GM12878 (cell line): Measurements from ENCODE around the gene ITGA2.

Source experiments
- ETV6 ChIP-seq, 2 experiments: fragments of 450-650 bp in 1 of 2; IDR thresholded peaks in 1 of 2; conservative IDR thresholded peaks in 1 of 2; 2 replicates each; pipeline ENCODE4 v1.6.1; 2014; ENCODE audit warnings: antibody characterized with exemption in 1 of 2, borderline replicate concordance in 1 of 2, low read depth in 1 of 2, mild to moderate bottlenecking in 1 of 2, moderate library complexity in 1 of 2
- EZH2 ChIP-seq: IDR thresholded peaks from 2 replicates; pipeline ENCODE4 v1.6.1; 2012; ENCODE audit warnings: low read depth, mild to moderate bottlenecking, control low read depth, inconsistent platforms, low read length, borderline replicate concordance; ENCODE audit not compliant: control insufficient read depth
- FOXM1 ChIP-seq: IDR thresholded peaks from 2 replicates; pipeline ENCODE4 v1.6.1; 2012; ENCODE audit warnings: low read depth, mild to moderate bottlenecking, inconsistent platforms, low read length, moderate library complexity
- POLR2A ChIP-seq: IDR thresholded peaks from 2 replicates; pipeline ENCODE4 v1.6.1; 2011; ENCODE audit warnings: low read depth, mild to moderate bottlenecking, low read length
- POLR2AphosphoS5 ChIP-seq: IDR thresholded peaks from 2 replicates; pipeline ENCODE4 v1.6.1; 2011; ENCODE audit warnings: mild to moderate bottlenecking, low read length, inconsistent platforms
- RAD21 ChIP-seq: IDR thresholded peaks from 2 replicates; pipeline ENCODE4 v1.6.1; 2011; ENCODE audit warnings: mild to moderate bottlenecking, low read depth, low read length, moderate library complexity; ENCODE audit not compliant: insufficient read depth
- RAD51 ChIP-seq: fragments of 450-650 bp; IDR thresholded peaks from 2 replicates; pipeline ENCODE4 v1.6.1; 2016; ENCODE audit warnings: moderate library complexity, mild to moderate bottlenecking, inconsistent platforms
- RCOR1 ChIP-seq: conservative IDR thresholded peaks from 2 replicates; pipeline ENCODE4 v1.6.1; 2012; ENCODE audit warnings: low read depth, low read length, improper control_type of control experiment
- SUZ12 ChIP-seq: fragments of 200-600 bp; sonication (generic); IDR thresholded peaks from one replicate; pipeline ENCODE4 v1.6.1; 2018; ENCODE audit warnings: antibody characterized with exemption, mild to moderate bottlenecking; ENCODE audit not compliant: unreplicated experiment
- YY1 ChIP-seq: IDR thresholded peaks from 2 replicates; pipeline ENCODE4 v1.6.1; 2011; ENCODE audit warnings: low read depth, mild to moderate bottlenecking, low read length
- TF ChIP-seq, protein P1 (sequence below): IDR thresholded peaks from 2 replicates; pipeline ENCODE4 v1.6.1; 2012; ENCODE audit warnings: low read depth, low read length, improper control_type of control experiment
- TF ChIP-seq, protein P2 (sequence below): fragments of 450-650 bp; IDR thresholded peaks from 2 replicates; pipeline ENCODE4 v1.6.1; 2016; ENCODE audit warnings: mild to moderate bottlenecking
- TF ChIP-seq, protein P3 (sequence below), 3 experiments: IDR thresholded peaks in 2 of 3; conservative IDR thresholded peaks in 1 of 3; 2 replicates each; pipeline ENCODE4 v1.5.1; 2011; ENCODE audit warnings: low read depth in 3 of 3, low read length in 3 of 3, mild to moderate bottlenecking in 3 of 3, control low read depth in 2 of 3, moderate library complexity in 2 of 3, inconsistent platforms in 1 of 3, mixed read lengths in 1 of 3; ENCODE audit not compliant: control insufficient read depth in 2 of 3, insufficient read depth in 1 of 3; ENCODE audit errors: extremely low read depth in 1 of 3

DNA sequence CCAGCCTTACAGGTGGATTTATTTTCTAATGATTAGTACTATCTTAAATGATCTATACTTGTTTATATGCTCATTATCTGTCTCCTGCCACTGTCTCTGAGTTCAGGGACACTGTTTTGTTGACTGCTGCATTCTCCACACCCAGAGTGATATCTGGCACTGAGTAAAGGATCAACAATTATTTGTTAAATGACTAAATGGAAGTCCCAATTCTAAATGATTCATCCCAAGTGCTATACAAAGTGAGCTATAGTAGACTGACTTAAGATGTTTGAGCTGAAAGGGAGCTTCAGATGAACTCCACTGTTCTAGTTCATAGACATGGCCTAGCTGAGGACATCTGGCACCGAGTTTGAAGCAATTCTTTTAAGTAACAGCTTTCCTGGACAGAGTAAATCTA, 40.5 kb downstream of the ITGA2 start:
- TF ChIP-seq POLR2A (no peak), RAD51 (no peak), SUZ12 (no peak), EZH2 (no peak), ETV6 (conservative IDR thresholded peaks at IDR 0.05 in 1 of 2, IDR thresholded peaks at IDR 0.05 in 1 of 2; ENCODE audit: borderline replicate concordance in 1 of 2, low read depth in 1 of 2) (no peak), POLR2AphosphoS5 (no peak), FOXM1 (no peak), RCOR1 (no peak), RAD21 (no peak), YY1 (no peak)
- TF ChIP-seq, protein P1, sequence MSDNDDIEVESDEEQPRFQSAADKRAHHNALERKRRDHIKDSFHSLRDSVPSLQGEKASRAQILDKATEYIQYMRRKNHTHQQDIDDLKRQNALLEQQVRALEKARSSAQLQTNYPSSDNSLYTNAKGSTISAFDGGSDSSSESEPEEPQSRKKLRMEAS = no peak
- TF ChIP-seq, protein P2, sequence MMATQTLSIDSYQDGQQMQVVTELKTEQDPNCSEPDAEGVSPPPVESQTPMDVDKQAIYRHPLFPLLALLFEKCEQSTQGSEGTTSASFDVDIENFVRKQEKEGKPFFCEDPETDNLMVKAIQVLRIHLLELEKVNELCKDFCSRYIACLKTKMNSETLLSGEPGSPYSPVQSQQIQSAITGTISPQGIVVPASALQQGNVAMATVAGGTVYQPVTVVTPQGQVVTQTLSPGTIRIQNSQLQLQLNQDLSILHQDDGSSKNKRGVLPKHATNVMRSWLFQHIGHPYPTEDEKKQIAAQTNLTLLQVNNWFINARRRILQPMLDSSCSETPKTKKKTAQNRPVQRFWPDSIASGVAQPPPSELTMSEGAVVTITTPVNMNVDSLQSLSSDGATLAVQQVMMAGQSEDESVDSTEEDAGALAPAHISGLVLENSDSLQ = no peak
- TF ChIP-seq, protein P3, sequence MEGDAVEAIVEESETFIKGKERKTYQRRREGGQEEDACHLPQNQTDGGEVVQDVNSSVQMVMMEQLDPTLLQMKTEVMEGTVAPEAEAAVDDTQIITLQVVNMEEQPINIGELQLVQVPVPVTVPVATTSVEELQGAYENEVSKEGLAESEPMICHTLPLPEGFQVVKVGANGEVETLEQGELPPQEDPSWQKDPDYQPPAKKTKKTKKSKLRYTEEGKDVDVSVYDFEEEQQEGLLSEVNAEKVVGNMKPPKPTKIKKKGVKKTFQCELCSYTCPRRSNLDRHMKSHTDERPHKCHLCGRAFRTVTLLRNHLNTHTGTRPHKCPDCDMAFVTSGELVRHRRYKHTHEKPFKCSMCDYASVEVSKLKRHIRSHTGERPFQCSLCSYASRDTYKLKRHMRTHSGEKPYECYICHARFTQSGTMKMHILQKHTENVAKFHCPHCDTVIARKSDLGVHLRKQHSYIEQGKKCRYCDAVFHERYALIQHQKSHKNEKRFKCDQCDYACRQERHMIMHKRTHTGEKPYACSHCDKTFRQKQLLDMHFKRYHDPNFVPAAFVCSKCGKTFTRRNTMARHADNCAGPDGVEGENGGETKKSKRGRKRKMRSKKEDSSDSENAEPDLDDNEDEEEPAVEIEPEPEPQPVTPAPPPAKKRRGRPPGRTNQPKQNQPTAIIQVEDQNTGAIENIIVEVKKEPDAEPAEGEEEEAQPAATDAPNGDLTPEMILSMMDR (IDR thresholded peaks at IDR 0.05 in 2 of 3, conservative IDR thresholded peaks at IDR 0.05 in 1 of 3; ENCODE audit: control insufficient read depth in 2 of 3, extremely low read depth in 1 of 3, insufficient read depth in 1 of 3, low read depth in 3 of 3, low read length in 3 of 3) = no peak
